Inflammatory macrophage treated with lipopolysaccharide for 4 hours (primary cell): ENCODE data around the gene CYLD.

ENCODE experiments used
- DNase-seq: peaks from one replicate; pipeline ENCODE4 v3.0.0-alpha.2; 2020

Gene CYLD

DNA sequence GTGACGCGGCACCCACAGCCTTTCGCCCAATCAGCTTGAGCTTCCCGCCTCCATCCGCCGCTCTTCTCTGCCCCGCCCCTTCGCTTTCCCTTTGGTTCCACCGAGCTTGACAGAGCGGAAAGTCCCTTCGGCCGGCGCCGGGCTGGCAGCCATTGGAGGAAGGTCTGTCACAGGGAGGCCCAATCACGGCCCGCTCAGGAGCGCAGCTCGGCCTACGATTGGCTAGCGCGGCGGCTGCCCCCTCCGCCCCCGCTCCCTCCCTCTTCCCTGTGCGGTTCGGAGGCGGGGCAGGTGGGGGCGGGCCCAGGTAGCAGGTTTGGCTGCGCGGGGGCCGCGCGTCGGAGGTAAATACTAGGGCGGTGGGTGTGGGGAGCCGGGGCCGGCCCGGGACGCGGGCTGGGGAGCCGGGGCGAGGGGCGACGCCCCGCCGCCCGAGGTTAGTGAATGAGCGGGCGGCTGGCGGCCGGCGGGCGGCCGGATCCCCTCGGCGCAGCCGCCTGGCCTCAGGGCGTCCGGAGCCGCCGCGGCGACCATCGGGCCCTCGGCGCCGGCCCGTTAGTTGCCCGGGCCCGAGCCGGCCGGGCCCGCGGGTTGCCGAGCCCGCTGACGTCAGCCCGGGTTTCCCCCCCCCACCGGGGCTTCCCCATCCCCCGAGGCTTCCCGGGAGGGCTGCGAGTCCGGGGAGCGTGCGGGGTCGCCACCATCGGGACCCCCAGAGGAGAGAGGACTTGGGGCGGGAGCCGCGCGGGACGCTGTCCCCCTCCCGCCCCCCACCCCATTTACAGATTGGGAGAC is at the start of gene CYLD:
CYLD (plus strand) TSS at position 306 of the 795 bp plus-strand sequence. CDS start 7,613 bp downstream, outside the sequence.
- DNase-seq: peak; percentile 100

DNA sequence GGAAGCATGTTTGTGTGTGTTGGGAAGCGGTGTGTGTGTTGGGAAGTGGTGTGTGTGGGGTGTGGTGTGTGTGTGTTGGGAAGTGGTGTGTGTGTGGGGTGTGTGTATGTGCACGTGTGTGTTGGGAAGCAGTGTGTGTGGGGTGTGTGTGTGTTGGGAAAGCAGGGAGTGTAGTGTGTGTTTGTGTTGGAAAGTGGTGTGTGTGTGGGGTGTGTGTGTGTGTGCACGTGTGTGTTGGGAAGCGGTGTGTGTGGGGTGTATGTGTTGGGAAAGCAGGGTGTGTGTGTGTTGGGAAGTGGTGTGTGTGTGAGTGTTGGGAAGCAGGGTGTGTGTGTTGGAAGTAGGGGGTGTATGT is 49.3 kb upstream of the CYLD start:
- no peak for DNase-seq

DNA sequence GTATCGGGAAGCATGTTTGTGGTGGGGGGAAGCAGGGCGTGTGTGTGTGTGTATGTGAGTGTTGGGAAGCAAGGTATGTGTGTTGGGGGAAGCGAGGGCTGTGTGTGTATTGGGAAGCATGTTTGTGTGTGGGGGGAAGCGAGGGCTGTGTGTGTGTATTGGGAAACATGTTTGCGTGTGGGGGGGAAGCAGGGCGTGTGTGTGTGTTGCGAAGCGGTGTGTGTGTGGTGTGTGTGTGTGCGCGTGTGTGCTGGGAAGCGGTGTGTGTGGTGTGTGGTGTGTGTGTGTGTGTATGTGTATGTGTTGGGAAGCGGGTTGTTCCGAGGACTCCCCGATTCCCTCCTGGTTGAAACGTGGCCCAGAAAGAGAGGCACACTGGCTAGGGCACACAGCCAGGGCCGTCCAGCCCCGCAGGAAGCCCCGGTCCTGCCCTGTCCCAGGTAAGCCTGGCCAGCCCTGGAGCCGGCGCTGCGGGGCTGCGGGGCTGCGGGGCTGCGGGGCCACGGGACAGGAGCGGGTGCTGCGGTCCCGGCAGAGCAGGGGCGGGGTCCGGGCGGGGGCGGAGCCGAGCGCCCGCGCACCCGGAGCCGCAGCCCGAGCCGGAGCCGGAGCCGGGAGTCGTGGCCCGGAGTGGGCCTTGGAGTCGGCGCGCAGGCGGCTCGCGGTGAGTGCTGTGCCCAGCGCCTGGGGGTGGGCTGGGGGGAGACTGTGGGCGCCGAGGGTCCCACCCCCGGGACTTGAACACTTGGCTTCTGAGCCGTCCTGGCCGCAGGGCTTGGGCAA is 48.7 kb upstream of the CYLD start, which contains the start of gene NOD2:
NOD2 (plus strand) TSS at position 608 of the 783 bp plus-strand sequence. CDS start 5,890 bp downstream, outside the sequence.
- DNase-seq: peak; percentile 47

DNA sequence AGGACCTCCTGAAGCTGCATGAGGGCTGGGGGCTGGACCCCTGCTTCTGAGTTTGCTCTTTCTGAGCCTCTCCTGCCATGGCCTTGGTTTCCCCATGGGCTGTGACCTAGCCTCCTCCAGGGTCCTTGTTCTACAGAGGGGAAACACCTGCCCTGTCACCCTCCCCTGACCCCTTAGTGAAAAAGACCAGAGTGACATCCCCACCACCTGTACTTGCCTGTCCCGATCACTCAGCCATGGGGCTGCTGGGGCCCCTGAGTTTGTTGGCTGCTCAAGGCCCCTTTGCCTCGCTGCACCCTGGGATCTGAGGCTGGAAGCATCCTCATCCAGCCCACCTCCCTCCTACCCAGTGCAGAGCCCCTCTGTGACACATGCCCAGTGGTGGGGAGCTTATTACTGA is 47.7 kb upstream of the CYLD start:
- DNase-seq: no peak

DNA sequence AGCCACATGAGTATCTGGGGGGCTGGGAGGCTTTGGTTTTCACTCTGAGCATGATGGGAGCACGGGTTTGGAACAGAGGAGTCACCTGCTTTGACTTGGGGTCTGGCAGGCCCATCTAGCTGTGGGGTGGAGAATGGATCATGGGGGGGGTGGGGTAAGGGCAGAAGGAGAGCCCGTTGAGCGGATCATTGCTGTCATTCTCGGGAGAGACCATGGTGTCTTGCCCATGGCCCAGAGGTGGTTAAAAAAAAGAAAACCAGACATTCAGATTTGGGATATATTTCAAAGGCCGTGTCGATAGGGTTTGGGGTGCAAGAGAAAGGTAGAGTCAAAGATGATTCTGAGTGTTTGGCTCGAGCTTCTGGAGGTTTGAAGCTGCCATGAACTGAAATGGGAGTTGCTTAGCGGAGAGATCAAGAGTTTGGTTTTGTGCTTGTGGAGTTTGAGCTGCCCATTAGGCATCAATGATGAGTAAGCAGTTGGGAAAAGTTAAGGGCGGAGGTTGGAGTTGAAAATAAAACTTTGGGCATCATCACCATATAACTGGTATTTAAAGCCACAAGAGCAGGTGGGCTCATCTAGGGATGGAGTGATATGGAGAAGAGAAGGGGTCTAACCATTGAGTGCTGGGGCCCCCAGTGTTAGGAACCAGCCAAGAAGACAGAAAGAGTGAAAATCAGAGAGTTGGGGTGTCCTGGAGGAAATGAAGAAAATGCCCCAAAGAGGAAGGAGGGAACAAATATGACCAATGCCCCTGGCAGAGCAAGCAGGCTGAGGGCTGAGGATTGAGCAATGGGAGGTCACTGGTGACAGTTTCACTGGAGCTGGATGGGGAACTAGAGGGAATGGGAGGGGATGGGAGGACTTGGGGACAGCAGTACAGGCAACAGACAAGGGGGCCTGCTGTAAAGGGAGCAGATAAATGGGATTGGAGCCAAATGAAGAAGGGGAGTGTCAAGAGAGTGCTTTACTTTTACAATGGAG is 46.6 kb upstream of the CYLD start:
- DNase-seq: peak; percentile 97

DNA sequence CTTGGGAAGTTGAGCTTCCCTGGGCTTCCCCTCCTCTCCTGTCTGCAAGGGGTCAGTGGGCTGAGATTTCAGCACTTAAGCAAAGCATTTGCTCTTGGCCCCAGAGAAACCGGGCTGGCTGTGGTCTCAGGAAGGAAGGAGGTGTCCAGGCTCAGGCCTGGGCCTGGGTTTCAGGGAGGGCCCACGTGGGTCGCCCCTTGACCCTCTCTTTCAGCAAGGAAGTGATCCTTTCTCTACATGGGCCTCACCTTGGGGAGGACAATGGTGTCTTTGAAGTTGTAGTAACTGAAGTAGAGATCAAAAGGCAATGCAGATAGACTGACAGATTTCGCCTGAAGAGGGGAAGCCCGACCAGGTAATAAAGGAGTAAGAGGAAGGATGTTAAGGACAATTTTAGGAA is 45.8 kb upstream of the CYLD start:
- DNase-seq: peak; percentile 27

DNA sequence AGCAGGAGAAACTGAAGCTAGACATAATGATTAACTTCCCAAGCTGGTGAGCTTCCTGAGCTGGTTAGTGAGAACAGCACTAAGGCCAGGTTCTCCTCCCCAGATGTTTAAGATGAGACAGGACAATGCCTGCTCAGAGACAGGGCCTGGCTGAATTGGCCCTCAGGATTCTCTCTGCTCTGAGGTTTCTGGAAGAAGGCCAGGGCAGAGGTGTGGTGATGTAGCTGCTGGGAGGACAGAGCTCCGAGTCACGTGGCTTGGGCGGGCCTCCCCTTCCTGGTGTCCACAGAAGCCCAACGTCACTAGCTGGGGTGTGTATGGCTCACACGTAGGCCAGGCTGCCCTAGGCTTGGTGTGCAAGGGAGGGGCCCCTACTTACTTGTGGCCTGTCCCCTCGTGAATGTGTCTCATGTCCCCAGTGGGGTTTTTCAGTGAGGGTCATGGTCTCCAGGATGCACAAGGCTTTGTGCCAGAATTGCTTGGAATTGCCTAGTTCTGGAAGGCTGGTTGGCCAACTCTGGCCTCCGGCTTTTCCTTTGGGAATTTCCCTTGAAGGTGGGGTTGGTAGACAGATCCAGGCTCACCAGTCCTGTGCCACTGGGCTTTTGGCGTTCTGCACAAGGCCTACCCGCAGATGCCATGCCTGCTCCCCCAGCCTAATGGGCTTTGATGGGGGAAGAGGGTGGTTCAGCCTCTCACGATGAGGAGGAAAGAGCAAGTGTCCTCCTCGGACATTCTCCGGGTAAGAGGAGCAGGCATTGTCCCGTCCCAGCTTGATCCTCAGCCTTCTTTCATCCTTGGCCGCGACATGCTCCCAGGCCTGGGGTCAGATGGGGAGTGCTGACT is 45.1 kb upstream of the CYLD start:
- peak; percentile 99 for DNase-seq

DNA sequence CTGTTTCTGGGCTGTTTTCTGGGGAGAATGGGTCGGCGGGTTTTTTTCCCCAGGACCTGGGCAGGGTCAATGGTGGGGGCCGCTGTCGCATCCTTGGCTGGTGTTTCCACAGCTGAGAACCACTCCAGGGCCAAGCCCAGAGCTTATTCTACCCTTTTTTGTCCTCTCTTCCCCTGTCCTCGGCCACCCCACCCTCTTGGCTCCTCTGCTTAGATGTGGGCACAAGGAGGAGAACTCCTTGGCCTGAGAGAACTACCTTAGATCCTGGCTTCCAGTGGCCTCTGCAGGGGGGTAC is 44.5 kb upstream of the CYLD start:
- DNase-seq: no peak

DNA sequence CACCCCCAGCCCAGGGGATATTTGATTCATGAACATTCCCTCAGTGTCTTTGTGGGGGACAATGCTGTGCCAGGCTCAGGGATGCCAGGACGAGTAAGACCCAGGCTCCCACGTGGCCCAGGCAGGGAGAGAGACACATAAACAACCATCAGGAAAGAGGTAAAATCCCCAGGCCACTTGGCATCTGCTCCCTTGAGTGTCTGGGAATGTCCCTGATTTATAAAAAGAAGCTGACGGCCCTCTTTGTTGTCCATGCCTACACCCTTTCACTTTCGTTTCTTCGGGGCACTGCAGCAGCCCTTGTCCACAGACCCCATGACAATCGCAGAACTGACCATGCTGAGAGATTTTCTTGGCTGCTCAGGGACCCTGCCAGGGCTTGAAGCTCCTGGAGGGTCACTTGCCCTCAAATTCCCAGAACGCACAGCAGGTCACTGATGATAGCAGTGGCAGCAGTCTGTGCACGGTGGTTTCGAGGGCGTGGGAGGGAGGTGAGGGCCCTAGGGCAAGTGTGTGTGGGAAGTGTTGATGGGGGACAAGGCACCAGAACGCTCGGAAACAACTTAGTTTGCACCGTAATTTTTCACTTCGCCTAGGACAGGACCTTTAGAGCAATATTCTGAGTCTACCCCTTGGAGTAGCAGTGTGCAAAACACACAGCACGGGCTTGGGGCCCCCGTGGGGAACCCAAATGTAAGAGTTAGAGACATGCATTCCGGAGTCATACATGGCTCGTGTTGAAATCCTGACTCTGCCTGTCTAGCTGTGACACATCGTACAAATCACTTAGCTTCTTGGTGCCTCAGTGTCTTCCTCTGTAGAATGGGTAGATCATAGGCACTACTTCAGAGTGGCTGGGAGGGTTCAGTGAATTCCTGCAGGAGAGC is 43.8 kb upstream of the CYLD start:
- DNase-seq: peak; percentile 97

DNA sequence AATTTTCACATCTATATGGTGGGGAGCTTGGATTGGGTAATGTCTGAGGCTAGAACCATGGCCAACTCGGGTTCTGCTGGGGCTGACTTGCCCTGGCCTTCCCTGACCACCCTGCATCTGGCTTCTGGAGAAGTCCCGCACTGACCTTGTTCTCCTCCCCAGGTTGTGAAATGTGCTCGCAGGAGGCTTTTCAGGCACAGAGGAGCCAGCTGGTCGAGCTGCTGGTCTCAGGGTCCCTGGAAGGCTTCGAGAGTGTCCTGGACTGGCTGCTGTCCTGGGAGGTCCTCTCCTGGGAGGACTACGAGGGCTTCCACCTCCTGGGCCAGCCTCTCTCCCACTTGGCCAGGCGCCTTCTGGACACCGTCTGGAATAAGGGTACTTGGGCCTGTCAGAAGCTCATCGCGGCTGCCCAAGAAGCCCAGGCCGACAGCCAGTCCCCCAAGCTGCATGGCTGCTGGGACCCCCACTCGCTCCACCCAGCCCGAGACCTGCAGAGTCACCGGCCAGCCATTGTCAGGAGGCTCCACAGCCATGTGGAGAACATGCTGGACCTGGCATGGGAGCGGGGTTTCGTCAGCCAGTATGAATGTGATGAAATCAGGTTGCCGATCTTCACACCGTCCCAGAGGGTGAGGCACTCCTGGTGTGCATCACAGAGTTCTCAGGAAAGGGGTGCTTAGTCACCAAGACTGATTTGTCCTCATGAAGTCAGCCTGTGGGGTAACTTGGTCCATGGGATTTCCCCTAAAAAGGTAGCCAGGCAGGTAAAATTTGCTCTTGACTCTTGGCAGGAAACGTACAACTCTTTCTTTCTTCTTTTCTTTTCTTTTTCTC is 42.3 kb upstream of the CYLD start:
- DNase-seq: peak; percentile 88

DNA sequence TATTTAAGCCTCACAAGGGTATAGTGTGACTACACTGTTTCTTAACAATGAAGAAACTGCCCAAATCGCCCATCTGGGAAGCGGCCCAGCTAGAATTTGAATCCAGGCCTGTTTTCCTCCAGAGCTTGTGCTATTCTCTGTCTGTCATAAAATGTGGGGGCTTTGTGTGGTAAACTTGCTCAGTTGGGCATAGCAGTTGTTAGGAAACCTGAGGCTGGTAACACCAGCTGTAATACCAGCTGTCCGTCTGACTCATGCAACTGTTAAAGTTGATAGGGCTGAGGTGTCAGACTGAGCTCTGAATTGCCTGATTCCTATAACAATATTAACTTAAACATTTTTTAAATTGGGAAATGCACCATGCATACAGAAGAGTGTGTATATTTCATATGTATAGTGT is 39.2 kb upstream of the CYLD start:
- DNase-seq: peak; percentile 71

DNA sequence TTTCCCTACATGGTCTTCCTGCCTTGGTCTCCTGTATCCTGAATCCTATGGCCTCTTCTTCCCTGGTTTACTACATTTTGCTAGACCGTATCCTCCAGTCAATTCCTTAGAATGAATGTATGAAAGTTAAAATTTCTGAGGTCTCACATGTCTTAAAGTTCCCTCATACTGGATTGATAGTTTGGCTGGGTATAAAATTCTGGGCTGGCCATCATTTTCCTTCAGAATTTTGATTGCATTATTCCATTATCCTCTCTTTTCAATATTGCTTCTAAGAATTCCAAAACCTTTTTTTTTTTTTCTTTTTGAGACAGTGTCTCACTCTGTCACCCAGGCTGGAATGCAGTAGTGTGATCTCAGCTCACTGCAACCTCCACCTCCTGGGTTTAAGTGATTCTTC is 37.6 kb upstream of the CYLD start:
- DNase-seq: no peak

DNA sequence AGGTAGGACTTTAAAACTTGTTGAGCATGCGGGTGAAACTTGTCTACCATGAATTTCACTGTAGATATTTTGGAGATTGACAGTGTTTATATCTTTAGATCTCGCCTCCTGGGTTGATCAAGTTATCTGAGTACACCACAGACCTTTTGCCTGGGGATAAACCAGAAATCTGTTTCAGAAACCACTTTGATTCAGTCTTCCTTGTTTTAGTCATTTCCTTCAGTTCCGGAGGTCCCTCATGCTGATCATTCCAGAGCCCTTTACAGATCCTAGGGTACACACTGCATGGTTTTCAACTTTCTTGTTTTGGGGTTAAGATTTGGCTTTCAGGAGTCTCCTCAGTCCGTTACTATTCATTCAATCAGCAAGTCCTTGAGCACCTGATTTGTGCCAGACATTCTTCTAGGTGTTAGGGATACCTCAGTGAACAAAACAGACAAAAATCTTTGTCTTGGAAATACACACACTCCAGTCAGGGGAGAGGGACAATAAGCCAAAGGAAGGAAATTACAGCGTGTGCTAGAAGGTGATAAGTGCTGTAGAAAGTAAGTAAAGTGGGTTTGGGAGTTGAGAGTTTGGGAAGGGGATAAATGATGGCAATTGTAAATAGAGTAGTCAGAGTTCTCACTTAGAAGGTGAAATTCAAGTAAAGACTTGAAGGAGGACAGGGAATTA is 36.3 kb upstream of the CYLD start:
- DNase-seq: no peak

DNA sequence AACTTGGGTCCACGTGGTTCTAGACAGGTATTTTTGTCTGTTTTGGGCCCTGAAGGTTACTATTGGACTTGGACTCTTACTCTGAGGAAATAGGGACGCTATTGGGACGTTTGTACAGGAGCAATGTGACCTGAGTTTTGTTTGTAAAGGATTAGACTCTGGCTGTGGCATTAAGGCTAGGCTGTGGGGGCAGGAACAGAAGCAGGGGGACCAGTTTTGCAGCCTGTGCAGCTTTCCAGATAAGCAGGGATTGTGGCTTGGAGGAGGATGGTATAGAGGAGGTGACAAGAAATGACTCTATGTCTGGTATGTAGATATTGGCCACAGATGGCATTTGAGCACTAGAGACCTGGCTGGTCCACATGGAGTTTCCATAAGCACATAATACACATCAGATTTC is 35.6 kb upstream of the CYLD start:
- DNase-seq: no peak

DNA sequence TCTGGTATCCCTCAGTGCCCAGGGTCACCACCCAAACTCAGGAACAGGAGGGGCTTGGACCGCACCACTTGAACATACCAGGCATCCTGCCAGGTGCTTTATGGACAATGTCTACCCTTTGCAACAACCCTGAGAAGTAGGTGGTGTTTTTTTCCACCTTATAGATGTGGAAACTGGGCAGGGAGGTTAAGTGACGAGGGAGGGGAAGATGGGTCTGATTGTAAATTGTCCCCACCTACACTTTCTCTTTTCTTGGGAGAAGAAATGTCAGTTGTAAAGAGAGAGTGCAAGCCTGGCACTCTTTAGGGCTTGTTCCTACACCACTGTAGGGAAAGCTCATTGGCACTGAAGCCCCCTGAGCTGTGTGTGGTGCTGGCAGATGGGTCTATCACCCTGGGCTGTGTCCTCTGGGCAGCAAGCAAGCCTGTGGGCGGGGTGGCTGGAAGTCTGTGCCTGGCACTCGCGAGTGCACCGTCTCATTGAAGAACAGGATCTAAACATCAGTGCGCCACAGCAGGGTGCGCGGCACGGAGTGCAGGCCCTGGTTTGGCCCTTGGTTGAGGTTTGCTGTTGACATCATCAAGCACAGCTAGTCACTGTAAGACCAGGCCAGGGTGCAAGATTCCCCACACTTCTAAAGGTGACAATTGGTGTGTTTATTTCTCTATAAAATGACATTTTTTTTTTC is 33.4 kb upstream of the CYLD start:
- DNase-seq: peak; percentile 63

DNA sequence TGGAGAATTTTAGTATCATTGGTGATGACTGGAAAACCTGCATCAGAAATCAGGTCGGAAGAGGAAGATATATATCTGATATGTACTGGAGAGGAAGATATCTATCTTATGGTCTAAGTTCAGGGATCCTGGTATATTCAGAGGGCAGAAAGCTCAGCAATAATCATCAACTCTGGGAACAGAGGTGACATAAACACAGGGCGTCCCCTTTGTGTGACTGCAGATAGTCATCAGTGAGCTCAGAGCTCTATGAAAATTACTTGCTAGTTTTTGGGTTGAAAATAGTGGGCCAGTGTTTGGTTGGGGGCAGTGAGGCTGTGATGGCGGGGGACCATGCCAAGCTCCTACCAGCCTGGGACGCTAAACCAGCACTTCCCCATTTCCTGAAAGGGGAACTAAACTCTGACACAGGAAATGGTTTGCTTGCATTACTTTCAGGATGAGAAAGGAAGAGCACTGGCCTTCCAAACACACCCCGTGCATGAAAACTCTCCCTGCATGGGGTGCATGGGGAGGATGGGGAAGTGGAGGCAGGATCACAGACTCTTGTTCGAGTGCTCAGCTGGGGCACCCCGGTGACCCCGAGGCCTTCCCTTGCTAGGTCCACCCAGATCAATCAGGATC is 32.7 kb upstream of the CYLD start:
- DNase-seq: peak; percentile 93

DNA sequence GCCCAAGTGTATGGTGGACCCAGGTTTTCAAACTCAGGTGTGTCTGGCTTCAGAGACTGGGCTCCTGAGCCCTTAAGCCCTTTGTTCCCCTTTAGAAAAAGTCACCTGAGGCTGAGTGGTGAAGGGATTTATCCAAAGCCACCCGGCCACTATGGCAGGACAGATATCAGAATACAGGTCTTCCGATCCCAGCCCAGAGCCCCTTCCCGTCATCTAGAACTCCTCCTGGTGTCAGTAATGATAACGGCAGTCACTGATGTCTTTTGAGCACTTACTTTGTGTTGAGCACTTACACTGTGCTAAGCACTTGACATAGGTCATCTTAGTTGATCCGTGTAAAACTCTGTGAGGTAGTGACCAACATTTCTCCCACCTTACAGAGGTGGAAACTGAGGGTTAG is 31.9 kb upstream of the CYLD start:
- DNase-seq: no peak

DNA sequence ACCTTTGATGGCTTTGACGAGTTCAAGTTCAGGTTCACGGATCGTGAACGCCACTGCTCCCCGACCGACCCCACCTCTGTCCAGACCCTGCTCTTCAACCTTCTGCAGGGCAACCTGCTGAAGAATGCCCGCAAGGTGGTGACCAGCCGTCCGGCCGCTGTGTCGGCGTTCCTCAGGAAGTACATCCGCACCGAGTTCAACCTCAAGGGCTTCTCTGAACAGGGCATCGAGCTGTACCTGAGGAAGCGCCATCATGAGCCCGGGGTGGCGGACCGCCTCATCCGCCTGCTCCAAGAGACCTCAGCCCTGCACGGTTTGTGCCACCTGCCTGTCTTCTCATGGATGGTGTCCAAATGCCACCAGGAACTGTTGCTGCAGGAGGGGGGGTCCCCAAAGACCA is 30.8 kb upstream of the CYLD start:
- no peak for DNase-seq
